Right cardiac atrium (tissue), 5 donors: ENCODE results near the gene GRB10. TPM values are rescaled to one million over a fixed set of nuclear protein-coding genes. Genes with fewer than 3 reads are reported as not detected.
"Not testable (repeated sequence)": the region's sequence is repeated elsewhere in the genome, so short reads cannot be mapped to it uniquely, and the experiment has no call there.

Experiments used
- ATAC-seq, 2 donors: fragments of 200-7000 bp; cut with Tn5 transposase; one replicate each; pipeline versions ENCODE4 v1.8.0 to v1.9.1; 2020; ENCODE audit warnings: moderate library complexity in 2 of 2, mild to moderate bottlenecking in 1 of 2
- DNase-seq, 3 donors: peaks; one replicate each; pipeline ENCODE4 v3.0.0-alpha.2; 2020
- H3K27ac ChIP-seq: one replicate; pipeline ENCODE4 v1.5.1; 2013; ENCODE audit warnings: mild to moderate bottlenecking, low read length, control low read depth, moderate library complexity
- H3K27me3 ChIP-seq: one replicate; pipeline ENCODE4 v1.6.1; 2013; ENCODE audit not compliant: control insufficient read depth, insufficient read depth
- H3K4me1 ChIP-seq: one replicate; pipeline ENCODE4 v1.6.1; 2013; ENCODE audit warnings: low read length; ENCODE audit not compliant: control insufficient read depth, insufficient read depth
- H3K4me3 ChIP-seq: one replicate; pipeline ENCODE4 v1.5.1; 2013; ENCODE audit warnings: low read length, control low read depth
- H3K9me3 ChIP-seq: one replicate; pipeline ENCODE4 v1.6.1; 2013; ENCODE audit warnings: low read length; ENCODE audit not compliant: control insufficient read depth
- WGBS: extraction: QIAGEN DNeasy Blood & Tissue Kit; methylation state at CpG from one replicate; pipeline ENCODE4 v1.1.7; 2013; 5-methylcytosine and 5-hydroxymethylcytosine counted together
- intact Hi-C, 4 donors: fragments of 100-400 bp; cut with DNase I; formaldehyde crosslinking; loops; one replicate each; pipeline versions ENCODE4 v1.11.0 to v1.14.0; 2022 to 2023
- polyA plus RNA-seq: library from polyadenylated mRNA; stranded (reverse); fragments of 200-250 nt; gene quantifications from one replicate; pipeline ENCODE4 v1.2.3, GENCODE V29; 2013
- total RNA-seq, 4 donors: library from RNA; stranded (reverse); fragmentation: NEBNext Ultra II Directional; extraction: Animal tissue kit (Norgen Biotek cat#: 25700); gene quantifications; one replicate each; pipeline ENCODE4 v1.2.1, GENCODE V29; 2021
- donor health status: healthy with polysubstance abuse.
- donor health status: DM: no; HTN: yes; CAD: no.
- donor health status: DM: no; HTN: no; CAD: no.
- donor health status: DM: no; HTN: yes; CAD: no; lungs with severe emphysema.
- donor health status: DM: yes; HTN: yes; CAD: no.

Gene GRB10
- total and polyA plus RNA-seq, 5 donors = 35.2 to 86.0 (median 60.2) TPM

- H3K4me1 ChIP-seq = no peaks in the 10 kb centered on the region
- no peak overlapping the region for H3K27ac ChIP-seq
- no peak for ATAC-seq
- H3K9me3 ChIP-seq = no peaks in the 10 kb centered on the region
- no peaks in the 10 kb centered on the region for H3K27me3 ChIP-seq
- H3K4me3 ChIP-seq = no peak overlapping the region
- intact Hi-C loops = no loop called here
- DNase-seq = no peak
- WGBS = 70% methylated on average over 5 of the region's 5 CpGs
Observed at GRCh38 chr7:50558294-50559053, 224.2 kb downstream of the GRB10 start.

GRCh38 chr7:50557099-50557498 is 225.6 kb downstream of the GRB10 start:
- WGBS = 47% methylated on average over 2 of the region's 2 CpGs
- no peak overlapping the region for H3K27ac ChIP-seq
- no peaks in the 10 kb centered on the region for H3K27me3 ChIP-seq
- intact Hi-C loops = no loop called here
- ATAC-seq = no peak
- H3K4me3 ChIP-seq = no peak overlapping the region
- H3K9me3 ChIP-seq = no peaks in the 10 kb centered on the region
- H3K4me1 ChIP-seq = no peaks in the 10 kb centered on the region
- DNase-seq = no peak

- Histone ChIP-seq H3K27ac (no peak overlapping the region), H3K4me3 (no peak overlapping the region), H3K9me3 (no peaks in the 10 kb centered on the region), H3K27me3 (no peaks in the 10 kb centered on the region), H3K4me1 (no peaks in the 10 kb centered on the region)
- ATAC-seq (peak in 1 of 2 donors; percentile 74), DNase-seq (no peak)
- intact Hi-C loops = no loop called here
- WGBS = 54% methylated on average over 8 of the region's 8 CpGs
Observed at GRCh38 chr7:50556247-50556991, 226.3 kb downstream of the GRB10 start.

GRCh38 chr7:50555594-50556140 is 227.0 kb downstream of the GRB10 start:
- H3K27me3 ChIP-seq = no peaks in the 10 kb centered on the region
- intact Hi-C loops = no loop called here
- no peaks in the 10 kb centered on the region for H3K9me3 ChIP-seq
- WGBS = 84% methylated on average over 9 of the region's 9 CpGs
- H3K27ac ChIP-seq = no peak overlapping the region
- no peaks in the 10 kb centered on the region for H3K4me1 ChIP-seq
- no peak for ATAC-seq
- DNase-seq = no peak
- H3K4me3 ChIP-seq = no peak overlapping the region

GRCh38 chr7:50554431-50555322 is 228.0 kb downstream of the GRB10 start:
- Histone ChIP-seq H3K27ac (no peak overlapping the region), H3K9me3 (no peaks in the 10 kb centered on the region), H3K4me1 (no peaks in the 10 kb centered on the region), H3K27me3 (no peaks in the 10 kb centered on the region), H3K4me3 (no peak overlapping the region)
- WGBS = 85% methylated on average over 14 of the region's 14 CpGs
- no peak for DNase-seq
- intact Hi-C loops = no loop called here
- ATAC-seq = no peak

GRCh38 chr7:50553973-50554372 is 228.7 kb downstream of the GRB10 start:
- Histone ChIP-seq H3K27ac (no peak overlapping the region), H3K4me3 (no peak overlapping the region), H3K9me3 (no peaks in the 10 kb centered on the region), H3K4me1 (no peaks in the 10 kb centered on the region), H3K27me3 (no peaks in the 10 kb centered on the region)
- intact Hi-C loops = no loop called here
- 38% methylated on average over 3 of the region's 3 CpGs for WGBS
- no peak for ATAC-seq
- DNase-seq = no peak

- intact Hi-C loops = no loop called here
- DNase-seq = no peak
- WGBS = 11% methylated on average over 4 of the region's 4 CpGs
- Histone ChIP-seq H3K4me1 (no peaks in the 10 kb centered on the region), H3K27me3 (no peaks in the 10 kb centered on the region), H3K4me3 (no peak overlapping the region), H3K9me3 (no peaks in the 10 kb centered on the region), H3K27ac (no peak overlapping the region)
- ATAC-seq = peak; percentile 28 to 50
Observed at GRCh38 chr7:50552921-50553320, 229.8 kb downstream of the GRB10 start.

- Histone ChIP-seq H3K4me3 (no peak overlapping the region), H3K27ac (no peak overlapping the region), H3K4me1 (no peaks in the 10 kb centered on the region), H3K27me3 (no peaks in the 10 kb centered on the region), H3K9me3 (no peaks in the 10 kb centered on the region)
- intact Hi-C loops = no loop called here
- ATAC-seq (no peak), DNase-seq (no peak)
- 84% methylated on average over 4 of the region's 4 CpGs for WGBS
Observed at GRCh38 chr7:50552139-50552538, 230.6 kb downstream of the GRB10 start.

- ATAC-seq, intact Hi-C loops, H3K27ac ChIP-seq, DNase-seq, H3K4me1 ChIP-seq, H3K9me3 ChIP-seq, H3K4me3 ChIP-seq, H3K27me3 ChIP-seq: not testable (repeated sequence)
- 84% methylated on average over 4 of the region's 4 CpGs for WGBS
Observed at GRCh38 chr7:50545613-50546012, 237.1 kb downstream of the GRB10 start.

- ATAC-seq (no peak), DNase-seq (no peak)
- H3K4me3 ChIP-seq = no peak overlapping the region
- H3K27me3 ChIP-seq = no peaks in the 10 kb centered on the region
- intact Hi-C loops = no loop called here
- no peak overlapping the region for H3K27ac ChIP-seq
- no peaks in the 10 kb centered on the region for H3K9me3 ChIP-seq
- H3K4me1 ChIP-seq = no peaks in the 10 kb centered on the region
- WGBS = 78% methylated on average over 6 of the region's 6 CpGs
Observed at GRCh38 chr7:50544992-50545391, 237.7 kb downstream of the GRB10 start.
